Fibroblast of lung (primary cell): Measurements from ENCODE around the gene BCL2. TPM values are rescaled to one million over a fixed set of nuclear protein-coding genes. Genes with fewer than 3 reads are reported as not detected.

ENCODE experiments used
- DNase-seq, 2 donors: peaks; one replicate each; pipeline versions ENCODE4 v3.0.0 to v3.0.0-alpha.2; 2010; ENCODE audit warnings: low read depth in 2 of 2
- H2AFZ ChIP-seq: 2 replicates; pipeline ENCODE4 v1.5.1; 2012; ENCODE audit warnings: low read length, control low read depth, inconsistent platforms
- H3K27ac ChIP-seq: 2 replicates; pipeline ENCODE4 v1.5.1; 2011; ENCODE audit warnings: low read length, control low read depth; ENCODE audit not compliant: insufficient read depth
- H3K27me3 ChIP-seq: 2 replicates; pipeline ENCODE4 v1.5.1; 2011; ENCODE audit warnings: mild to moderate bottlenecking, low read length; ENCODE audit not compliant: control insufficient read depth, insufficient read depth
- H3K36me3 ChIP-seq: 2 replicates; pipeline ENCODE4 v1.5.1; 2011; ENCODE audit warnings: low read length; ENCODE audit not compliant: control insufficient read depth, insufficient read depth
- H3K4me1 ChIP-seq: 2 replicates; pipeline ENCODE4 v1.5.1; 2011; ENCODE audit warnings: low read length; ENCODE audit not compliant: control insufficient read depth, insufficient read depth; ENCODE audit errors: extremely low read depth
- H3K4me2 ChIP-seq: 2 replicates; pipeline ENCODE4 v1.5.1; 2011; ENCODE audit warnings: low read length, control low read depth; ENCODE audit not compliant: insufficient read depth; ENCODE audit errors: extremely low read depth
- H3K4me3 ChIP-seq, 4 experiments: fragments of 200-600 bp in 1 of 4; sonication (generic) in 1 of 4; replicated peaks in 1 of 4; 2 replicates each; pipeline ENCODE4 v1.5.1; 2011 to 2016; ENCODE audit warnings: low read length in 4 of 4, low read depth in 3 of 4, mild to moderate bottlenecking in 3 of 4, control low read depth in 2 of 4, inconsistent platforms in 1 of 4, mixed read lengths in 1 of 4; ENCODE audit not compliant: insufficient read depth in 1 of 4; ENCODE audit errors: control extremely low read depth in 1 of 4
- H3K79me2 ChIP-seq: 2 replicates; pipeline ENCODE4 v1.5.1; 2012; ENCODE audit warnings: mild to moderate bottlenecking, low read length, inconsistent platforms; ENCODE audit not compliant: control insufficient read depth, insufficient read depth
- H3K9ac ChIP-seq: 2 replicates; pipeline ENCODE4 v1.5.1; 2011; ENCODE audit warnings: mild to moderate bottlenecking, low read length, control low read depth; ENCODE audit not compliant: insufficient read depth
- H3K9me3 ChIP-seq: 2 replicates; pipeline ENCODE4 v1.5.1; 2012; ENCODE audit warnings: low read depth, low read length; ENCODE audit not compliant: control insufficient read depth, insufficient read depth
- H4K20me1 ChIP-seq: 2 replicates; pipeline ENCODE4 v1.5.1; 2011; ENCODE audit warnings: low read length; ENCODE audit not compliant: control insufficient read depth, insufficient read depth; ENCODE audit errors: extremely low read depth
- EZH2 ChIP-seq: IDR thresholded peaks from 2 replicates; pipeline ENCODE4 v1.5.1; 2012; ENCODE audit warnings: low read length, control low read depth, mild to moderate bottlenecking; ENCODE audit errors: missing control alignments
- polyA plus RNA-seq, 2 donors: library from polyadenylated mRNA; depleted of rRNA in 1 of 2; stranded (reverse) in 1 of 2; unstranded in 1 of 2; fragments of >200 nt; gene quantifications; 2 replicates each; pipeline ENCODE4 v1.2.1, GENCODE V29; 2011 to 2012; ENCODE audit warnings: missing spikeins in 1 of 2
- total RNA-seq: library from RNA; depleted of rRNA; stranded (reverse); fragments of >200 nt; gene quantifications from 2 replicates; pipeline ENCODE4 v1.2.1, GENCODE V29; 2014
- TF ChIP-seq, protein P1 (sequence below), 2 donors: IDR thresholded peaks in 1 of 2; conservative IDR thresholded peaks in 1 of 2; 1 replicate in 1 of 2; 2 replicates in 1 of 2; pipeline ENCODE4 v1.5.1; 2011 to 2012; ENCODE audit warnings: low read length in 2 of 2, control low read depth in 1 of 2, inconsistent platforms in 1 of 2, low read depth in 1 of 2, mild to moderate bottlenecking in 1 of 2

Gene BCL2
- total and polyA plus RNA-seq, 2 donors (not counting 1 experiment from before 2014, with no cell fraction given): 1.5 to 3.6 TPM

GRCh38 chr18:63159590-63159989, 160.0 kb downstream of the BCL2 start:
- no peak overlapping the region for H3K4me3 ChIP-seq
- no peaks in the 10 kb centered on the region for H3K9me3 ChIP-seq
- H3K36me3 ChIP-seq: no peaks in the 10 kb centered on the region
- no peaks in the 10 kb centered on the region for H3K79me2 ChIP-seq
- H4K20me1 ChIP-seq: no peaks in the 10 kb centered on the region
- H3K4me1 ChIP-seq: peaks cover 12% of the 10 kb centered on the region
- no peak overlapping the region for H3K9ac ChIP-seq
- TF ChIP-seq EZH2: no peak
- TF ChIP-seq, protein P1, sequence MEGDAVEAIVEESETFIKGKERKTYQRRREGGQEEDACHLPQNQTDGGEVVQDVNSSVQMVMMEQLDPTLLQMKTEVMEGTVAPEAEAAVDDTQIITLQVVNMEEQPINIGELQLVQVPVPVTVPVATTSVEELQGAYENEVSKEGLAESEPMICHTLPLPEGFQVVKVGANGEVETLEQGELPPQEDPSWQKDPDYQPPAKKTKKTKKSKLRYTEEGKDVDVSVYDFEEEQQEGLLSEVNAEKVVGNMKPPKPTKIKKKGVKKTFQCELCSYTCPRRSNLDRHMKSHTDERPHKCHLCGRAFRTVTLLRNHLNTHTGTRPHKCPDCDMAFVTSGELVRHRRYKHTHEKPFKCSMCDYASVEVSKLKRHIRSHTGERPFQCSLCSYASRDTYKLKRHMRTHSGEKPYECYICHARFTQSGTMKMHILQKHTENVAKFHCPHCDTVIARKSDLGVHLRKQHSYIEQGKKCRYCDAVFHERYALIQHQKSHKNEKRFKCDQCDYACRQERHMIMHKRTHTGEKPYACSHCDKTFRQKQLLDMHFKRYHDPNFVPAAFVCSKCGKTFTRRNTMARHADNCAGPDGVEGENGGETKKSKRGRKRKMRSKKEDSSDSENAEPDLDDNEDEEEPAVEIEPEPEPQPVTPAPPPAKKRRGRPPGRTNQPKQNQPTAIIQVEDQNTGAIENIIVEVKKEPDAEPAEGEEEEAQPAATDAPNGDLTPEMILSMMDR (conservative IDR thresholded peaks at IDR 0.05 in 1 of 2, IDR thresholded peaks at IDR 0.05 in 1 of 2; ENCODE audit: low read depth in 1 of 2, low read length in 2 of 2): no peak
- H3K4me2 ChIP-seq: no peak overlapping the region
- H3K27ac ChIP-seq: no peak overlapping the region
- H2AFZ ChIP-seq: no peak overlapping the region
- H3K27me3 ChIP-seq: no peaks in the 10 kb centered on the region
- no peak for DNase-seq

GRCh38 chr18:63158676-63159291, 160.8 kb downstream of the BCL2 start:
- H2AFZ ChIP-seq: no peak overlapping the region
- TF ChIP-seq EZH2: no peak
- TF ChIP-seq, protein P1 (conservative IDR thresholded peaks at IDR 0.05 in 1 of 2, IDR thresholded peaks at IDR 0.05 in 1 of 2; ENCODE audit: low read depth in 1 of 2, low read length in 2 of 2): no peak
- no peaks in the 10 kb centered on the region for H3K27me3 ChIP-seq
- H3K9ac ChIP-seq: no peak overlapping the region
- no peaks in the 10 kb centered on the region for H3K36me3 ChIP-seq
- H3K4me1 ChIP-seq: peaks cover 12% of the 10 kb centered on the region
- H3K27ac ChIP-seq: no peak overlapping the region
- H3K4me2 ChIP-seq: no peak overlapping the region
- H3K4me3 ChIP-seq: no peak overlapping the region
- H3K79me2 ChIP-seq: no peaks in the 10 kb centered on the region
- no peaks in the 10 kb centered on the region for H4K20me1 ChIP-seq
- no peak for DNase-seq
- no peaks in the 10 kb centered on the region for H3K9me3 ChIP-seq

- Histone ChIP-seq H2AFZ (no peak overlapping the region), H3K27me3 (no peaks in the 10 kb centered on the region), H3K9ac (no peak overlapping the region), H3K9me3 (no peaks in the 10 kb centered on the region), H3K36me3 (no peaks in the 10 kb centered on the region), H3K27ac (no peak overlapping the region), H4K20me1 (no peaks in the 10 kb centered on the region), H3K4me1 (peaks cover 12% of the 10 kb centered on the region), H3K4me2 (no peak overlapping the region), H3K4me3 (no peak overlapping the region), H3K79me2 (no peaks in the 10 kb centered on the region)
- TF ChIP-seq EZH2: no peak
- TF ChIP-seq, protein P1 (conservative IDR thresholded peaks at IDR 0.05 in 1 of 2, IDR thresholded peaks at IDR 0.05 in 1 of 2; ENCODE audit: low read depth in 1 of 2, low read length in 2 of 2): no peak
- DNase-seq: no peak
Measured at GRCh38 chr18:63158012-63158631, 161.4 kb downstream of the BCL2 start.
